Right atrium auricular region (tissue), 2 donors: ENCODE results near the gene NR3C2. TPM values are rescaled to one million over a fixed set of nuclear protein-coding genes. Genes with fewer than 3 reads are reported as not detected.

Source experiments
- DNase-seq: peaks from one replicate; pipeline ENCODE4 v3.0.0-alpha.2; 2019; ENCODE audit warnings: low spot score
- H3K27ac ChIP-seq, 2 donors: fragments of 200-600 bp; sonication (generic); 1 replicate in 1 of 2; 2 replicates in 1 of 2; pipeline ENCODE4 v1.5.1; 2016 to 2019
- H3K27me3 ChIP-seq, 2 donors: fragments of 200-600 bp; sonication (generic); one replicate each; pipeline versions ENCODE4 v1.5.1 to v1.6.0; 2017 to 2019
- H3K36me3 ChIP-seq: fragments of 200-600 bp; sonication (generic); one replicate; pipeline ENCODE4 v1.5.1; 2016
- H3K4me1 ChIP-seq, 2 donors: fragments of 200-600 bp; sonication (generic); one replicate each; pipeline versions ENCODE4 v1.5.1 to v1.6.0; 2017 to 2019
- H3K4me3 ChIP-seq, 2 donors: fragments of 200-600 bp; sonication (generic); 1 replicate in 1 of 2; 2 replicates in 1 of 2; pipeline ENCODE4 v1.5.1; 2017 to 2019; ENCODE audit warnings: mild to moderate bottlenecking in 1 of 2, moderate library complexity in 1 of 2
- H3K9me3 ChIP-seq, 2 donors: fragments of 200-600 bp; sonication (generic); one replicate each; pipeline ENCODE4 v1.5.1; 2019
- CTCF ChIP-seq, 2 donors: fragments of 200-600 bp; sonication (generic); IDR thresholded peaks; one replicate each; pipeline ENCODE4 v1.5.1; 2019; ENCODE audit warnings: antibody characterized with exemption in 2 of 2
- total RNA-seq, 2 donors: library from RNA; depleted of rRNA; stranded (reverse); fragments of >200 nt; gene quantifications; one replicate each; pipeline ENCODE4 v1.1.0, GENCODE V29; 2016

The NR3C2 gene
- total RNA-seq, 2 donors from 2014 or later = 15.7 to 39.9 TPM

GRCh38 chr4:148349153-148349552, 93.1 kb downstream of the NR3C2 start:
- H3K4me1 ChIP-seq = peaks cover 0 to 18% of the 10 kb centered on the region in 2 donors
- no peak overlapping the region for H3K27ac ChIP-seq
- no peaks in the 10 kb centered on the region for H3K36me3 ChIP-seq
- H3K27me3 ChIP-seq = no peaks in the 10 kb centered on the region
- no peaks in the 10 kb centered on the region for H3K9me3 ChIP-seq
- DNase-seq = no peak
- TF ChIP-seq CTCF (IDR thresholded peaks at IDR 0.05) = no peak
- no peak overlapping the region for H3K4me3 ChIP-seq

- Histone ChIP-seq H3K4me3 (no peak overlapping the region), H3K36me3 (no peaks in the 10 kb centered on the region), H3K27me3 (no peaks in the 10 kb centered on the region), H3K9me3 (no peaks in the 10 kb centered on the region), H3K27ac (no peak overlapping the region), H3K4me1 (peaks cover 0 to 27% of the 10 kb centered on the region in 2 donors)
- no peak for DNase-seq
- no peak for TF ChIP-seq CTCF (IDR thresholded peaks at IDR 0.05)
These were observed 95.6 kb downstream of the NR3C2 start for GRCh38 chr4:148346657-148347056.

GRCh38 chr4:148345509-148345908, 96.7 kb downstream of the NR3C2 start:
- H3K36me3 ChIP-seq = no peaks in the 10 kb centered on the region
- no peaks in the 10 kb centered on the region for H3K27me3 ChIP-seq
- DNase-seq = no peak
- H3K27ac ChIP-seq = no peak overlapping the region
- TF ChIP-seq CTCF (IDR thresholded peaks at IDR 0.05) = no peak
- H3K4me3 ChIP-seq = no peak overlapping the region
- H3K4me1 ChIP-seq = peaks cover 0 to 27% of the 10 kb centered on the region in 2 donors
- H3K9me3 ChIP-seq = no peaks in the 10 kb centered on the region

- TF ChIP-seq CTCF (IDR thresholded peaks at IDR 0.05) = no peak
- Histone ChIP-seq H3K4me1 (peaks cover 0 to 27% of the 10 kb centered on the region in 2 donors), H3K27ac (no peak overlapping the region), H3K36me3 (no peaks in the 10 kb centered on the region), H3K9me3 (peaks cover 0 to 3% of the 10 kb centered on the region in 2 donors), H3K27me3 (no peaks in the 10 kb centered on the region), H3K4me3 (no peak overlapping the region)
- DNase-seq = no peak
These were observed 97.3 kb downstream of the NR3C2 start for GRCh38 chr4:148344941-148345340.

GRCh38 chr4:148344352-148344751, 97.9 kb downstream of the NR3C2 start:
- Histone ChIP-seq H3K9me3 (peaks cover 0 to 8% of the 10 kb centered on the region in 2 donors), H3K4me1 (peaks cover 0 to 27% of the 10 kb centered on the region in 2 donors), H3K36me3 (no peaks in the 10 kb centered on the region), H3K27me3 (no peaks in the 10 kb centered on the region), H3K27ac (no peak overlapping the region), H3K4me3 (no peak overlapping the region)
- DNase-seq = no peak
- no peak for TF ChIP-seq CTCF (IDR thresholded peaks at IDR 0.05)
